ENCODE results near the gene SERINC5. TPM values are rescaled to one million over a fixed set of nuclear protein-coding genes. Genes with fewer than 3 reads are reported as not detected.

Gene SERINC5
- polyA plus RNA-seq, 1 of the 3 experiments (the other 2 are of a cell fraction): 4.5 TPM

GRCh38 chr5:80276186-80276585 lies 20.3 kb upstream of the SERINC5 start:
- Histone ChIP-seq H3K27ac (ENCODE audit: low read depth in 2 of 2, low read length in 1 of 2) (no peak overlapping the region), H2AFZ (ENCODE audit: low read depth) (no peak overlapping the region), H3K9me2 (no peaks in the 10 kb centered on the region), H3K9ac (no peak overlapping the region), H3K79me2 (ENCODE audit: insufficient read depth) (no peaks in the 10 kb centered on the region), H3K36me3 (replicated peaks in 1 of 2; ENCODE audit: control insufficient read depth in 1 of 2, insufficient read depth in 2 of 2, low read length in 1 of 2) (no peaks in the 10 kb centered on the region), H3F3A (replicated peaks; ENCODE audit: insufficient read depth) (no peaks in the 10 kb centered on the region), H3K9me3 (no peaks in the 10 kb centered on the region), H4K20me1 (ENCODE audit: insufficient read depth) (no peaks in the 10 kb centered on the region), H3K4me1 (ENCODE audit: control insufficient read depth in 1 of 2, insufficient read depth in 2 of 2, low read depth in 1 of 2, low read length in 1 of 2) (no peaks in the 10 kb centered on the region), H3K27me3 (ENCODE audit: insufficient read depth) (no peaks in the 10 kb centered on the region), H3K4me2 (no peak overlapping the region), H3K4me3 (ENCODE audit: low read depth in 2 of 2, low read length in 1 of 2) (no peak overlapping the region)
- POLR2A ChIA-PET: no interaction called here
- CTCF ChIA-PET: interaction anchor here (1.3 to 5.4 kb wide), 3 partner anchors 167 to 193 kb away, joined by 3 to 35 read pairs (median 4); no protein-coding TSS in a partner anchor
- TF ChIP-seq, protein P1, sequence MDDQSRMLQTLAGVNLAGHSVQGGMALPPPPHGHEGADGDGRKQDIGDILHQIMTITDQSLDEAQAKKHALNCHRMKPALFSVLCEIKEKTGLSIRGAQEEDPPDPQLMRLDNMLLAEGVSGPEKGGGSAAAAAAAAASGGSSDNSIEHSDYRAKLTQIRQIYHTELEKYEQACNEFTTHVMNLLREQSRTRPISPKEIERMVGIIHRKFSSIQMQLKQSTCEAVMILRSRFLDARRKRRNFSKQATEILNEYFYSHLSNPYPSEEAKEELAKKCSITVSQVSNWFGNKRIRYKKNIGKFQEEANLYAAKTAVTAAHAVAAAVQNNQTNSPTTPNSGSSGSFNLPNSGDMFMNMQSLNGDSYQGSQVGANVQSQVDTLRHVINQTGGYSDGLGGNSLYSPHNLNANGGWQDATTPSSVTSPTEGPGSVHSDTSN (IDR thresholded peaks at IDR 0.05): no peak
- TF ChIP-seq NRF1 (IDR thresholded peaks at IDR 0.05; ENCODE audit: low read depth, low read length) (no peak), CHD2 (IDR thresholded peaks at IDR 0.05; ENCODE audit: low read length, partially characterized antibody) (no peak), TAF1 (IDR thresholded peaks at IDR 0.05; ENCODE audit: borderline replicate concordance, low read depth, low read length) (no peak), RAD21 (IDR thresholded peaks at IDR 0.05; ENCODE audit: low read length) (no peak), FOSL2 (IDR thresholded peaks at IDR 0.05; ENCODE audit: borderline replicate concordance, low read depth) (no peak), FOXM1 (IDR thresholded peaks at IDR 0.05; ENCODE audit: low read depth) (no peak), EZH2phosphoT487 (IDR thresholded peaks at IDR 0.05; ENCODE audit: borderline replicate concordance, low read depth) (no peak), FOXJ3 (CRISPR knock-in tag; IDR thresholded peaks at IDR 0.05) (no peak), JUND (IDR thresholded peaks at IDR 0.05) (no peak), EP300 (IDR thresholded peaks at IDR 0.05; ENCODE audit: borderline replicate concordance in 1 of 2, low read depth in 1 of 2, low read length in 1 of 2) (no peak), MEF2A (IDR thresholded peaks at IDR 0.05; ENCODE audit: borderline replicate concordance, low read depth) (no peak), ZBTB33 (IDR thresholded peaks at IDR 0.05; ENCODE audit: borderline replicate concordance, low read depth) (no peak)
- TF ChIP-seq, protein P2, sequence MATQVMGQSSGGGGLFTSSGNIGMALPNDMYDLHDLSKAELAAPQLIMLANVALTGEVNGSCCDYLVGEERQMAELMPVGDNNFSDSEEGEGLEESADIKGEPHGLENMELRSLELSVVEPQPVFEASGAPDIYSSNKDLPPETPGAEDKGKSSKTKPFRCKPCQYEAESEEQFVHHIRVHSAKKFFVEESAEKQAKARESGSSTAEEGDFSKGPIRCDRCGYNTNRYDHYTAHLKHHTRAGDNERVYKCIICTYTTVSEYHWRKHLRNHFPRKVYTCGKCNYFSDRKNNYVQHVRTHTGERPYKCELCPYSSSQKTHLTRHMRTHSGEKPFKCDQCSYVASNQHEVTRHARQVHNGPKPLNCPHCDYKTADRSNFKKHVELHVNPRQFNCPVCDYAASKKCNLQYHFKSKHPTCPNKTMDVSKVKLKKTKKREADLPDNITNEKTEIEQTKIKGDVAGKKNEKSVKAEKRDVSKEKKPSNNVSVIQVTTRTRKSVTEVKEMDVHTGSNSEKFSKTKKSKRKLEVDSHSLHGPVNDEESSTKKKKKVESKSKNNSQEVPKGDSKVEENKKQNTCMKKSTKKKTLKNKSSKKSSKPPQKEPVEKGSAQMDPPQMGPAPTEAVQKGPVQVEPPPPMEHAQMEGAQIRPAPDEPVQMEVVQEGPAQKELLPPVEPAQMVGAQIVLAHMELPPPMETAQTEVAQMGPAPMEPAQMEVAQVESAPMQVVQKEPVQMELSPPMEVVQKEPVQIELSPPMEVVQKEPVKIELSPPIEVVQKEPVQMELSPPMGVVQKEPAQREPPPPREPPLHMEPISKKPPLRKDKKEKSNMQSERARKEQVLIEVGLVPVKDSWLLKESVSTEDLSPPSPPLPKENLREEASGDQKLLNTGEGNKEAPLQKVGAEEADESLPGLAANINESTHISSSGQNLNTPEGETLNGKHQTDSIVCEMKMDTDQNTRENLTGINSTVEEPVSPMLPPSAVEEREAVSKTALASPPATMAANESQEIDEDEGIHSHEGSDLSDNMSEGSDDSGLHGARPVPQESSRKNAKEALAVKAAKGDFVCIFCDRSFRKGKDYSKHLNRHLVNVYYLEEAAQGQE (IDR thresholded peaks at IDR 0.05; ENCODE audit: low read depth, low read length): no peak
- TF ChIP-seq, protein P3, sequence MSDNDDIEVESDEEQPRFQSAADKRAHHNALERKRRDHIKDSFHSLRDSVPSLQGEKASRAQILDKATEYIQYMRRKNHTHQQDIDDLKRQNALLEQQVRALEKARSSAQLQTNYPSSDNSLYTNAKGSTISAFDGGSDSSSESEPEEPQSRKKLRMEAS (IDR thresholded peaks at IDR 0.05; ENCODE audit: low read depth): no peak
- no peak for DNase-seq
